ENCODE results near the gene OR5AU1. TPM values are rescaled to one million over a fixed set of nuclear protein-coding genes. Genes with fewer than 3 reads are reported as not detected.
A peak's percentile ranks its signal among the peaks of the same experiment; 100 is the strongest.

The OR5AU1 gene
- total RNA-seq, 1 experiment from 2014 or later, result not detected

DNA sequence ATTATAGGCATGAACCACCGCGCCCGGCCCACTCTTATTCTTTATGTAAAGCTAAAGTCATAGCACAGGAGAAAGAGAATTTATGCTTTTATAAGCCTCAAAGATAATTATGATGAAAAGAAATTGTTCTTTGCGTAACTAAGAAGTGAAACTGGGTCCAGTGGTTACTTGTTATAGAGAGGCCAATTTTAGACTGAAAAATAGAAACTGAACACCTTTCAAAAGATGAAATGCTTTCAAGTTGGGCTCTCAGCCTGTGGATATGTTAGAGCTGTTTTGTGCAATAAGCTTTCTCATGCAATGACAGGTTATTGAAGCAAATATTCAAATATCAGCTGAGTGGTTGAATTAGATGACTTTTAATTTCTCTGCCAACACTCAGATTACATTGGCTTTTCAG lies 47.1 kb downstream of the OR5AU1 start:
- Mint-ChIP-seq H3K4me3 (ENCODE audit: unreplicated experiment) (no peak overlapping the region), H3K9me3 (ENCODE audit: unreplicated experiment) (no peaks in the 10 kb centered on the region), H3K27ac (ENCODE audit: low read depth, unreplicated experiment) (no peak overlapping the region), H3K4me1 (ENCODE audit: insufficient read depth, unreplicated experiment) (peaks cover 30% of the 10 kb centered on the region), H3K27me3 (ENCODE audit: insufficient read depth, unreplicated experiment) (no peaks in the 10 kb centered on the region), H3K36me3 (ENCODE audit: insufficient read depth, unreplicated experiment) (no peaks in the 10 kb centered on the region)
- intact Hi-C loops (cut with micrococcal nuclease), result loop anchor here (5.0 kb wide), 1 partner anchor 251 kb away; no protein-coding TSS in a partner anchor
- CTCF ChIA-PET, result interaction anchor here (0.6 to 10.5 kb wide), 12 partner anchors 14 to 147 kb away, joined by 3 to 248 read pairs (median 5); partner anchors contain the start of gene ARHGEF40
- no TSS peak for BruUV-seq (replicated peaks)
- POLR2A ChIA-PET, result interaction anchor here (0.7 to 1.3 kb wide), 2 partner anchors 94 to 714 kb away, joined by 3 read pairs; no protein-coding TSS in a partner anchor
- TF ChIP-seq CTCF (IDR thresholded peaks at IDR 0.05; ENCODE audit: unreplicated experiment), result no peak
- no peak for DNase-seq (ENCODE audit: unreplicated experiment)

GRCh38 chr14:21107283-21107800 lies 48.5 kb downstream of the OR5AU1 start:
- Mint-ChIP-seq H3K4me3 (ENCODE audit: unreplicated experiment) (no peak overlapping the region), H3K4me1 (ENCODE audit: insufficient read depth, unreplicated experiment) (peaks cover 41% of the 10 kb centered on the region), H3K27ac (ENCODE audit: low read depth, unreplicated experiment) (peak overlapping the region; percentile 3), H3K9me3 (ENCODE audit: unreplicated experiment) (no peaks in the 10 kb centered on the region), H3K36me3 (ENCODE audit: insufficient read depth, unreplicated experiment) (no peaks in the 10 kb centered on the region), H3K27me3 (ENCODE audit: insufficient read depth, unreplicated experiment) (no peaks in the 10 kb centered on the region)
- ChIA-PET POLR2A (interaction anchor here (0.7 to 5.2 kb wide), 5 partner anchors 15 to 92 kb away, joined by 3 to 38 read pairs (median 4); partner anchors contain the start of gene ARHGEF40), CTCF (interaction anchor here (0.6 to 10.5 kb wide), 11 partner anchors 13 to 127 kb away, joined by 3 to 248 read pairs (median 5); partner anchors contain the start of gene ARHGEF40)
- BruUV-seq (replicated peaks), result no TSS peak
- intact Hi-C loops (cut with micrococcal nuclease), result loop anchor here (1.0 to 5.0 kb wide), 2 partner anchors 40 to 250 kb away; no protein-coding TSS in a partner anchor
- TF ChIP-seq CTCF (IDR thresholded peaks at IDR 0.05; ENCODE audit: unreplicated experiment), result no peak
- DNase-seq (ENCODE audit: unreplicated experiment), result peak; percentile 36

- CTCF ChIA-PET, result interaction anchor here (0.5 to 10.5 kb wide), 16 partner anchors 12 to 115 kb away, joined by 3 to 248 read pairs (median 18); partner anchors contain the start of genes ARHGEF40, RNASE13 and RNASE7
- H3K36me3 Mint-ChIP-seq (ENCODE audit: insufficient read depth, unreplicated experiment), result no peaks in the 10 kb centered on the region
- H3K27ac Mint-ChIP-seq (ENCODE audit: low read depth, unreplicated experiment), result peak overlapping the region; percentile 3
- no peaks in the 10 kb centered on the region for H3K9me3 Mint-ChIP-seq (ENCODE audit: unreplicated experiment)
- peak; percentile 86 for DNase-seq (ENCODE audit: unreplicated experiment)
- no TSS peak for BruUV-seq (replicated peaks)
- H3K4me3 Mint-ChIP-seq (ENCODE audit: unreplicated experiment), result peak overlapping the region; percentile 17
- H3K4me1 Mint-ChIP-seq (ENCODE audit: insufficient read depth, unreplicated experiment), result peaks cover 48% of the 10 kb centered on the region
- intact Hi-C loops (cut with micrococcal nuclease), result loop anchor here (1.0 to 5.0 kb wide), 2 partner anchors 39 to 249 kb away; no protein-coding TSS in a partner anchor
- POLR2A ChIA-PET, result interaction anchor here (0.7 to 5.2 kb wide), 10 partner anchors 11 to 92 kb away, joined by 3 to 44 read pairs (median 10); partner anchors contain the start of genes ARHGEF40 and RNASE7
- no peaks in the 10 kb centered on the region for H3K27me3 Mint-ChIP-seq (ENCODE audit: insufficient read depth, unreplicated experiment)
- peak; percentile 78 for TF ChIP-seq CTCF (IDR thresholded peaks at IDR 0.05; ENCODE audit: unreplicated experiment)
Measured at GRCh38 chr14:21106498-21107282, 49.2 kb downstream of the OR5AU1 start.

DNA sequence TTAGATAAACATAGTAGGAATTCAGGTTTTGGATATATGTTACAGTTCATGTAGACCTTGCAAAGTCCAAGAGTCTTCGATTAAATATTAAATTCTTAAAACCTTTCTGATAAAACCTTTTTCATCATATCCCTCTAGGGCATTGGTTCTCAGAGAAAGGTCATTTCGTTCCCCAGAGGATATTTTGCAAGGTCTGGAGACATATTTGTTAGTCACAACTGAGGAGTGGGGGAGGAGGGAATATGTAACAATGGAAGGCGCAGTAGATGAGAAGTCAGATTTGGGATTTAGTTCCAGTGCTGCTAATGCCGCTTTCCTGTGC lies 49.7 kb downstream of the OR5AU1 start:
- BruUV-seq (replicated peaks), result no TSS peak
- Mint-ChIP-seq H3K9me3 (ENCODE audit: unreplicated experiment) (no peaks in the 10 kb centered on the region), H3K4me3 (ENCODE audit: unreplicated experiment) (peak overlapping the region; percentile 17), H3K36me3 (ENCODE audit: insufficient read depth, unreplicated experiment) (no peaks in the 10 kb centered on the region), H3K4me1 (ENCODE audit: insufficient read depth, unreplicated experiment) (peaks cover 49% of the 10 kb centered on the region), H3K27me3 (ENCODE audit: insufficient read depth, unreplicated experiment) (no peaks in the 10 kb centered on the region), H3K27ac (ENCODE audit: low read depth, unreplicated experiment) (peak overlapping the region; percentile 3)
- no peak for TF ChIP-seq CTCF (IDR thresholded peaks at IDR 0.05; ENCODE audit: unreplicated experiment)
- peak; percentile 81 for DNase-seq (ENCODE audit: unreplicated experiment)
- POLR2A ChIA-PET, result interaction anchor here (1.1 to 5.2 kb wide), 8 partner anchors 11 to 91 kb away, joined by 3 to 44 read pairs (median 22); partner anchors contain the start of genes ARHGEF40 and RNASE7
- CTCF ChIA-PET, result interaction anchor here (0.5 to 10.5 kb wide), 15 partner anchors 12 to 123 kb away, joined by 3 to 248 read pairs (median 26); partner anchors contain the start of genes ARHGEF40, RNASE13 and RNASE7
- intact Hi-C loops (cut with micrococcal nuclease), result loop anchor here (5.0 kb wide), 1 partner anchor 249 kb away; no protein-coding TSS in a partner anchor
